NCI-H2107 (cell line): ENCODE measurements around the gene SLC6A4.
A peak's percentile ranks its signal among the peaks of the same experiment; 100 is the strongest.

ENCODE experiments used
- DNase-seq: peaks from one replicate; lab custom pipeline; 2025; lab: John Stamatoyannopoulos, UW

Gene SLC6A4

DNA sequence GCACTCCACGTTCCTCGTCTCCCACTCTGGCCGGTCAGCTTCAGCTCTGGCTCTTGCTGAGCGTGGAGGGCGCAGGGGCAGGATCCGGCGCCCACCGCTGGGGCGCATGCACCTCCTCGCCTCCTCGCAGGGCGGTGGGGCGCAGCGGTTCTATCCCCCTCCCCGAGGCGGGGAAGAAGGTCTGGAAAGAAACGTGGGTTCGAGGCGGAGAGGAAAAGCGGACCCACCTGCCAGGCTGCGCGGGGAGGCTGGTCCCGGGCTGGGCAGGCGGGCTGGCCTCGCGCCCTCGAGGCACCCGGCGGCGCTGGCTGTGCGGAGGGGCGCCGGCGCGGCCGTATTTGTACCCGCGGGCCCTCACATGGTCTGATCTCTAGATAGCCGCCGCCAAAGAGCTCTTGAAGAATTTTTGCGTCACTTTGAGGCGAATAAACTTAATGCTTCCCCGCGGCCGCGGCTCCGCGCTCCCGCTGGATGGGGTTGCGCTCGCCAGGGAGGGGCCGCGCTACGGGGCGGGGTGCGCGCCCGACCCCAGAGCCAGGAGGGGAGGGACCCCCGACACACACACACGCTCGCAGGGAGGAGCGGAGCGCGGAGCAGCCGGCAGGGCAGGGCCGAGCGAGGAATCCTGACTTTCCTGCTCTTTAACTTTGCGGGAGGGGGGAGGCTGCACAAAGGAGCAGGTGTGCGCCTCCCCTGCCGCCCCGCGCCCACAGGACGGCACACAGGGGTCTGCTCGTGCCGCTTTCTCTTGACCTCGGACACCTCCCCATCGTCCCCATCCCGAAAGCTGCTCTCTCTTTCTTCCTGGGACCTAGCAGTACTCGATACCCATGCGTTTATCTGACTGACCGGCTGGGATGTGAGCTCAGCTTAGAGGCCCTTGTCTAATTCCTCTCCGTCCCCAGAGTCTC, at the start of gene SLC6A4:
Gene SLC6A4 (minus strand): TSS at position 312 of the 911 bp plus-strand sequence. CDS start 13,739 bp downstream, outside the sequence.
- DNase-seq, result no peak

DNA sequence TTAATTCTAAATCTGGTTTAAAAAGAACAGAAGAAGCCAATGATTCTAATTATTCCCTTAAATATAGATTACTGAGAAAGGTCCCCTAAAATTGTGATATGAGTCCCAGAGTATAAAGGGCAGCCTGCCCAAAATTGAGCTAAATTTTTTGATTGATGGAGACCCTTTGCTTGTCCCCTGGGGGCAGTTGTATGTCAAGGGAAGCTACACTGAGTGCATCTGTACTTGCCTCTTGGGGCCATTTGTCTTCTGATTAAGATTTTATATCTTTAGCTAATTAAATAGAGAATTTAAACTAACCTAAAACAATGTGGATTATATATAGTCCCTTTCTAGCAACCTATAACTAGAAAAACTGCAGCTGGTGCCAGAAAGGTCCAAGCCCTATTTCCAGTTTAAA, 43.7 kb upstream of the SLC6A4 start:
- no peak for DNase-seq

DNA sequence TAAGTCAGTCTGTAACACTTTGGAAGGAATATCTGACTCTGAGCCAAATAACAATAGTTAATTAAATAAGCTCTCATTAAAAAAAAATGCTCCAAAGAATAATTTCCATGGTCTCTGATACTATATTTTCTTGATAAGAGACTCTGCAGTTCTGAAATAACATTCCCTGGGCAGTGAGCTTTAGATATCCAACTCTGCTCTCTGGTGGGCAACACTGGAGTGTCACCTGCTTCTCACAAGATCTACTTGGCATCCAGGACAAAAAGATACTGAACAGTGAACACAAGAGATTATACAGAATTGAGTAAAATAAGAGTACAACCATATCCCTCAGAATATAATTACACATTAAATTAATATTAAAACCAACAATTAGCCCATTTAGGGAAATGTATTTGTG, 42.5 kb upstream of the SLC6A4 start:
- peak; percentile 13 for DNase-seq

DNA sequence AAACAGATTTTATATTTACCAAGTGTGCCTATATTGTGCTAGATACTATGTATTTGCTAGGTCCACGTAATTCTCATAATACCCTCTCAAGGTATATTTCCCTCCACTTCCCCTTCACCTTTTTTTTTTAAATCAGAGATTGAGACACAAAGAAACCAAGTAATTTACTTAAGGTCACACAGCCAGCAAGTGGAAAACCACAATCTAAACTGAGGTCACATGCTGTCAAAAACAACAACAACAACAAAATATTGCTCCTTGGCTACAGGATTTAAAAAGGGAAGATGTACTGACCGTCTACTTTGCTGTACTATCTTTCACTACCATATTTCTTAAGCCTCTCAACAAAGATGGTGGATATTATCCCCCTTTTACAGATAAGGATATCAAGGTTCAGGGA, 40.4 kb upstream of the SLC6A4 start:
- no peak for DNase-seq

DNA sequence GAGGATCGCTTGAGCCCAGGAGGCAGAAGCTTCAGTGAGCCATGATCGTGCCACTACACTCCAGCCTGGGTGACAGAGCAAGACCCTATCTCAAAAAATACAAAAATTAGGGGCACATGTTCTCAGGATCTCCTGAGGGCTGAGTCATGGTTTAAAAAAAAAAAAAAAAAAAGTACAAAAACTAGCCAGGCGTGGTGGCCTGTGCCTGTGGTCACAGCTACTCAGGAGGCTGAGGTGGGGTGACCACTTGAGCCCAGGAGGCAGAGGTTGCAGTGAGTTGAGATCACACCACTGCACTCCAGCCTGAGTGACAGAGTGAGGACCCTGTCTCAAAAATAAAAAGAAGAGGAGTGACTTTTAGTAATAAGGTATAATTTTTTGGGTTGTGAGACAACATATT, 39.4 kb upstream of the SLC6A4 start:
- no peak for DNase-seq

DNA sequence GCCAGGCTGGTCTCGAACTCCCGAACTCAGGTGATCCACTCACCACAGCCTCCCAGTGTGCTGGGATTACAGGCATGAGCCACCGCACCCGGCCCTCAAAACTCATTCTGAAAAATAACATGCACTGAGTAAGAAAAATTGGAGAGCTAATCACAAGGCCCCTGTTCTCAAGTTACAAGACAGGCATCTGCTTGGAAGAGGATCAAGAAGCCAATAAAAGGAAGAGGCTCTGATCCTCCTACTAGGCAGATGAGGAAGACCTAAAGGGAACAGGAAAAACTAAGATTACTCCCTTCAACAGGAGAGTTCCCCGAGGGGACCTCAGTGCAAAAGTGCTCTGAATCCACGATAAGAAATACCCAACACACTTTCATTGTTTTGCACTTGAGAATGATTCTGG, 37.9 kb upstream of the SLC6A4 start:
- DNase-seq, result no peak

DNA sequence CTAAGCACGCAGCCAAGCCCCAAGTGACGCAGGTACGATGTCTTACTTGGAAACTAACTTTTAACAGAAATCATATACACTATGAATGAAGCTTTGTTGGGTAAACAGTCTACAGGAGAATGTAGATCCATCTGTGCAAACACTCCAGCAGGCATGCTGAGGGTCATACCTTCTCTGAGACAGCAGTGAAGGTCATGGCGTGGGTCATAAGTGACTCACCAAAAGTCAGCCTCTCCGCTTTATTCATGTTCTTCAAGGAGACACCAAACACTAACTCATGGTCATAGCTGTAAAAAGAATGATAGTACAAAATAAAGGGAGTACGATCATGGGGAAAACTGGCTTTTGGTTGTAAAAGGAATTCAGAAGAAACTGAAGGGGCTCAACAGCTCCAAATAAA, 35.6 kb upstream of the SLC6A4 start:
- DNase-seq, result no peak

DNA sequence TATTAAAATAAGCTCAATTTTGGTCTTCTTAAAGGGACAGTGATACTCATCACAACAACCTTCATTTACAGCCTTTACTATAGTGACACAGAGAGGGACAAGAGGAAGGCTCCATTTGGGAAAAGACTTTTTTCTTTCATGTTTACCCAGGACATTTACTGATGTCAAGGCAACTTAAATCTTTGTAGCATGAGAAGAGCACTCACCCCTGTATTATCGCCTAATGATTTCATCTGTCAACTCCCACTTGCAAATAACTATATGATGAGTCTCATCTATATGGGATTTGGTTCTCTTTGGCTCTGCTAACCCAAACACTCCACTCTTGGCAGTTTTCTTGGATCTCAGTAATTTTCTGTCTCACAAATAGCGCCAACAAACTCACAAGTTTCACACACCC, 32.1 kb upstream of the SLC6A4 start:
- no peak for DNase-seq

DNA sequence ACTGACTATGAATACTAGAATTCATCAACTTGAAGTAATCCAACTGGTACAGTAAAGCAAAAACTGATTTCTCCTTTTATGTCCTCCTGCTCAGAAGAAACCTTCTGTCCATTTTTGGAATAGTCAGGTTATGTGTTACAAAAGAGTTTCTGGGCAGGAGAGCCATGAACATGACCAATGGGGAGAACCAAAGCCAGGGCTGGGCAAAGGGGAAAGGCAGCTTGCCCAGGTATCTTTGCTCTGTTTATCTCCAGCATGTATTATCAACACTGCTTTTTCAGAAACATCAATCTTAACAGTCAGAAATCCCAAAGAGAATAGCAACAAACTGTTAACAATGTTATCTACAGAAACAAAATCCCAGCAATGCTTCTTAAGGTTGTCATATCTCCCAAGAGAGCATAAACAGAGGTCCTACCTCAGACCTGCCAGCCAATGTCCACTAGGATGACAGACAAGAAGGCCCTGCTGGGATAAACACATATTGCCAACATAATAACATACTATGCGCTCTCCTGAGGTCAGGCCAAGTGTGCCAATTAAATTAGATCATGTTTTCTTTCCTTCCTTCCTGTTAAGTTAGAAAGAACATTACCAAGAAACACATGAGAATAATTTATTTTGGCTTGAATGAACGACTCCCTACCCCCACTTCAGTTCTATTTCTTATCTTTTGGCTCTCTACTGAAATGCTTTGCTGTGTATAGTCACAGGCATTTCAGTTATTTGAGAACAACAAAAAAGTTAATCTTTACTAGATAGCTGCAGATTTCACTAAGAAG, 28.2 kb upstream of the SLC6A4 start:
- DNase-seq, result no peak

DNA sequence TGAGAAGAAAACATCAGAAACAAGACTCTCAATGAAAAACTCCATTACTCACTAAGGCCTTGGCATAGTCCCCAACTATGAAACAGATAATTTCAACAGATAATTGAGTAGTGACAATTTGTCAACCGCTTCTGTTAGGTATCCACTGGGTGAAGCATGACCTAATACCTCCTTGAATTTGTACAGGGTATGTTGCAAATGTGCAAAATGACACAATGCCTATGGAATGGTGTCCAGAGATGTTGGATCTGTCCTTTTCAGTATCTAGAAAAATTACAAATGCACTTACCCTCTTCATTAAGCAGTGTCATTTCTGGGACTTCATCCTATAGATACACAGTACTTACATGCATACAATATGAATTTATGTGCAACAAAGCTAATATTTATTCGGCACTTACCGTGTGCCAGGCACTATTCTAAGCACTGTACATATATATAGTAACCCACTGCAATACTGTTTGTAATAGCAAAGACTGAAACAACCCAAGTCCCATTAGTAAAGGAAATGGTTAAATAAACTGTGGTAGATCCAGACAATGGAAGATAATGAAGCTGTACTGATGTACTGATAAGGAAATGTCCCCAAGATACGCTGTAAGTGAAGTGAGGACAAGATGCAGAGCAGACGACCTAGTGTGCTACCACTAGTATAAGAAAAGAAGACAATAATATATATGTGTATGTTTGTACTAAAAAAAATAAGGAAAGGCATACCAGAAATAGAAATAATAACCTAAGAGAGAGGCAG, 21.4 kb upstream of the SLC6A4 start:
- DNase-seq, result no peak

DNA sequence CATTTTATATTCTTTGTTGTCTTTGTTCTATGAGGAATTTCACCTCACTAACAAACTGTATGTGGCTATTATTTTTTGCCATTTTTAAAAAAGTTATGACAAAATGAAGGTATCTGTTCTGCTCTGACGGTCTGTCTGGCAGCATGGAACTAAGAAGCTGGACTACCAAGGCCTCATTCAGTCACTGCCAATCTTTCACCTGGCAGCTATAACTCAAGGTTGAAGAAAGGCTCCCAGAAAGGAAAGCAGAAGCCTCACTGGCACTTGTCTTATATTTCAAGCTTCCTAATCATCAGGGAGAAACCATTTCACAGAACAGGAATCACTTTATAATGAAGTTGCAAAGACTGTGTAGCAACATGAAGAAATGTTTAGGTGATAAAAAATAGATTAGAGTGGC, 18.7 kb upstream of the SLC6A4 start:
- DNase-seq, result no peak

DNA sequence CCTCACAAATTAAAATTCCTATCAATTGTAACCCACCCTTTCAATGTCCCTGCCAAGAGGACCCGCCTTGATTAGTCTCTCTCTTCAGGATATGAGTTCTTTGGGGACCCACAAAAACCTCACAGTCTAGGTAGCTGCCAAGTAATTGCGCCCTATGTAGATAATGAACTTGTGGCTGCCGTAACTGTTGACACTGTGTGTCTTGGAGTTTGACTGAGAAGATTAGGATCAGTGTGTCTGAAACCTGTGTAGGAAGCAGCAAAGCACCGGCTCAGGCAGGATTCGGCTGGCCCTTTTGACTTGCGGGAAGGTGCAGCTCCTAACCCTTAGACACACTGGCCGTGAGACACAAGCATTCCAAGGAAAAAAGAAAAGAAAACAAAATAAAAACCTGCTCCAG, 17.8 kb upstream of the SLC6A4 start:
- DNase-seq, result no peak

DNA sequence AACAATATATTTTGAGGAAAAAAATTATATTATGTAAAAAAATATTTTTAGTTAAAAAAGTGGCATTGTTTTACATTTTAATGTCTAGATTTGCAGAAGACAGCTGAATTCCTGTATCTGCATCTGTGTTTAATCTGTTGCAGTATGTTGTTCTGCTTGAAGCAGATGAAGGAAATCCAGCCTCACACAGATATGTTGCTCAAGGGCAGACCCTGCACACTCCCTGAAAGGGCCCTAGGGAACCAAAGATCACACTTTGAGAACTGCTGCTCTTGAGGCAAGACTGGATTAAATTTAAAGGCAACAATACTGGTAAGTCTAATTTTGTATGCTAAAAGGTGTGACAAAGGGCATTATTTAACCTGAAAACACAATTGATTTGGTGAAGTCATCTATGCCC, 16.4 kb upstream of the SLC6A4 start:
- no peak for DNase-seq

DNA sequence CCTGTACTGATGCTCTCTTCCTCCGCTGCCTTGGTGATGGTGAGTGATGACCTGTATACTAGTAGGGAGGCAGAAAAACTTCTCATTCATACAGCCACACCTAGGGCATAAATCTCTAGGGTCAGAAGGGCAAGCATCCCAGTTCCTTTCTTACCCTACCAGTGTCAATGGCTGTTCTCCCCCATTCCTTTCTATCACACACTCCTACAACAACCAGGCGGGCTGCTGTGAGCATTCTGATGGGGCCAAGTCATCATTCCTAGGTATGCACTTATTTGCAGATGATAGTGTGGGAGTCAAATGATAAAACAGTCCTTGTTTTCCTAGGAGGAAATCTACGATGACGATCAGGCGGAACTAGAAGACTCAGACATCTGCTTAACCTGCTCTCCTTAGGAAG, 14.0 kb upstream of the SLC6A4 start:
- DNase-seq, result no peak

DNA sequence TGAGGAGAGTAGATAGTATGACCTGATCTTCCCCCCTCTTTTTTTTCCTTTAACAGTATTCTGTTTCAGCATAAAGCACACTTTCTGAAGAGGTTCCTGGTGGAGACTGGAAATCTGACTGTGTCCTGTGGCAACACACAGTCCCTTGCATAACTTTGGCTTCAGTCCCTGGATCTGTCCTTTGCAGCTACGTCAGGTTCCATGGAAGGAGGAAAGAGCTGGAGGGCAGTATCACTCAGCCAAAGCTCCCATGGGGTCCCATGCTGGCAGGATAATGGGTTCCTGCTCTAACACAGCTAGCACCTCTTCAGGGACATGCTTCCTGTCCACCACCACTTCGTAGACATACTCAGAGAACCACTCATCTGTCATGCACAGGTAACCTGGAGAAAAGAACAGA, 13.3 kb upstream of the SLC6A4 start:
- DNase-seq, result no peak

DNA sequence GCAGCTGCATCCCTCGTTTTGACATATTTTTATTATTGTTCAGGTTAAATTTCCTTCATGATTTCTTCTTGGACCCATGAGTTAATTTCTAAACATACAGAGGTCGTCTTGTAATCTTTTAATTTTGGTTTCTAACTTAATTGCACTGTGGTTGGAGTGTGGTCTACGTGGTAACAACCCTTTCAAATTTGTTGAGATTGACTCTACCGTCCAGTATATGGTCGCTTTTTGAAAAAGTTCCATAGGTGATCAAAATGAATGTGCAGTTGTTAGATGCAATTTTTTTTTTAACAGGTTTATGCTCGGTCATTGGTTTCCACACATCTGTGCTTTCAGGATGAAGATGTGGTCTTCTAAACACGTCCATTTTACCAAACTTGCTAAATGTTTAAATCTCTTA, 11.0 kb upstream of the SLC6A4 start:
- no peak for DNase-seq

DNA sequence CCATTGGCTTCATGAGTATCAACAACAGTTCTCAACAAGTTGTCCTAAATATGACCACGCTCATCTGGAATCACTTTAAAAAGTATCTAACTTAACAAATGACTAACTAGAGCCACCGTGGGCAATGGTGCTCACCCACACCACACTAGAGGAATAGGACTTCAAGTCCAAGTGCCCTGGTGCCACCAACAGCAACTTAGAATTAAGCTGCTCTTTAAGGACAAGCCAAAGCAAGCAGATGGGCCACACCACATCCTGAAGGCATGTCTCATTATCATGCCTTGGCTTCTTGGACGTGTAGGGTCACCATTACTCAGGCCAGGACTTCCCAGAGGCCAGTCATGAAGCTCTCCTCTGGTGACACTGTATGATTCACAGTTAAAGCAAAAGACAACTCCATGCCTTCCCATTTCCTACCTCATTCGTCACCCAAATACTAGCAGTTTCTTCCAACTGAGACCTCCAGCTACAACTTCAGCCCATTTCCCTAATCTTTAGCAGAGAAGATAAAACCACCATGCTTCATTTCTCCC, 9.4 kb upstream of the SLC6A4 start:
- no peak for DNase-seq

DNA sequence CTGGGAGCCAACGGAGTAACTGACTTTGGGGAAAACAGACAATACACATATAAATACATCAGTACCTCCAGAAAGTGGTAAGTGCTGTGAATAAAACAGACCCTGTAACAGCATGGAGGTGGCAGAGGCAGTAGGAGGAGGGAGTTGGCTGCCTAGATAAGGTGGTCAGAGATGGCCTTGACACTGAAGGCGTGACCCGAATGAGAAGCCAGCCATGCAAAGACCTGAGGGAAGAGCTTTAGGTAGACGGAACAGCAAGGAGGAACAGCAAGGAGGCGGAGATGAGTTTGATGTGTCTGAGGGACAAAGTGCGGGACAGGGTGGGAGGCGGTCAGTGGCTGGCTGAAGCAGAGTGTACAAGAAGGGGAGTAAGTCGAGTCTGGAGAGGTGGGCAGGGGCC, 8.1 kb upstream of the SLC6A4 start:
- no peak for DNase-seq

DNA sequence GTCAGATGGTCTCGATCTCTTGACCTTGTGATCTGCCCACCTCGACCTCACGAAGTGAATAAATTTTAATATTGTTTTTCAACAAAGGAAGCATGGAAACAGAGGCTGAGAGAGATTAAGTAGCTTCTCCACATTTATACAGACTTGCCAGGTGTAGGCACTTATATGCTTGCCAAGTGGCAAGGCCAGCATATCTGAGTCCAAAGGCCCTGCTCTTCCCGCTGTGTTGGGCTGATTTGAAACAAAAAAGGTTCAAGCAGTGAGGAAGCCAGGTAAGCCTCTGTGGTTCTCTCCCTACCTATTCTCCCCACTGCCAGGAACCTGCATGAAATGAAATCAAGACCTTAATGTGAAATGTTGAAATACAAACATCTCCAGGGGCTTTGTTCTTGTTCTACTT, 7.5 kb upstream of the SLC6A4 start:
- no peak for DNase-seq

DNA sequence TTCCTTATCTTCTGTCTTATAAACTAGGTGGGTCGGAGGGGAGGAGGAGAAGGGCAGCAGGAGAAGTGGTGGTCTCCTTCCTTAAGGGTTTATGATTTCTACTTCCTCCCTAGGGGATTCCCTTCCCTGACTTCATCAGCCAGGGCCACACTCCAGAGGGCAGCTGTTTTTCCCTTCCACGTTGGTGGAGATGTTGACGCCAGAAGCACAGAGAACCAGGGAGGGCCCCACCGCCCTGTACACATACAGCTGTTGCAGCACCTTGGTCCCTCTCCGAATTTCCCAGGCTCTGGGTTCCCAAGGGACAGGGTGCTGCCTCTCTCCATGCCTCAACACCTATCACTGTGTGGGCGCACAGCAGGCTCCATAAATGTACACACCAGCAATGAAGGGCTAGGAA, 5.6 kb upstream of the SLC6A4 start:
- no peak for DNase-seq

DNA sequence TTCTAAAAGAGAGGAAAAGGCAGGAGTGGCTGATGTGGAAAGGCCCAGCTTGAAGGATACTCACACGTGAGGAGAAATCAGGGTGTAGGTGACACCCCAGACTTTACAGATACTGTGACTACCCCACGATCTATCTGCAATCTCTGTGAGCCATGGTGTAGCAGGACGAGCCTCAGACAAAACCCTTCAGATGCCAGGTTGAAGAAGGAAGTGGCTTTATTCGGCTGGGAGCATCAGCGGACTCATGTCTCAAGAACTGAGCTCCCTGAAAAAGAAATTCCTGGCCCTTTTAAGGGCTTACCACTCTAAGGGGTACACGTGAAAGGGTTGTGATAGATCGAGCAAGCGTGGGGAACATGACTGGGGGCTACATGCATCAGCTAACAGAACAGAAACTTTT, 4.7 kb upstream of the SLC6A4 start:
- no peak for DNase-seq

DNA sequence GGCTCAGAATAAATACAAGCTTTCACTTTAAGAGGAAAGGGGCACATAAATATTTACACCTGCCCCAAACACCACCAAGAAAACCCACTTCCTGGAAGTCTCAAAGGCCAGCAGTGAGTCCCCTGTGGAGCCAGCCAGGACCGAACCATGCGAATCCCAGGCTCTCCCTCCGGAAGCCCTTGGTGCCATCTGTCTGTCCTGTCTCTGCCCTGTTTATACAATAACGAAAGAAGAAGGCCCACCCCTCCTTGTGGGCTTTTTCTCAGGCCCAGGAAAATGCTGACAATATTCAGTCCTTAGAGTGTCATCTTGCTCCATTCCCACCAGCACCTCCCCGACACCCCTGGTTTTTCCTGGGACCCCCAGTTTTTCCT, 3.6 kb upstream of the SLC6A4 start:
- DNase-seq, result no peak
